NB4 (cell line): ENCODE results near the gene TNFRSF1B.

ENCODE experiments used
- POLR2A ChIP-seq: IDR thresholded peaks from 2 replicates; pipeline ENCODE4 v1.6.1; 2011; ENCODE audit warnings: mild to moderate bottlenecking; ENCODE audit not compliant: insufficient read length; ENCODE audit errors: extremely low read depth
- TF ChIP-seq, protein P1 (sequence below): IDR thresholded peaks from one replicate; pipeline ENCODE4 v1.5.1; 2012; ENCODE audit warnings: low read depth, low read length
- TF ChIP-seq, protein P2 (sequence below): IDR thresholded peaks from 2 replicates; pipeline ENCODE4 v1.6.1; 2011; ENCODE audit warnings: low read depth, low read length

DNA sequence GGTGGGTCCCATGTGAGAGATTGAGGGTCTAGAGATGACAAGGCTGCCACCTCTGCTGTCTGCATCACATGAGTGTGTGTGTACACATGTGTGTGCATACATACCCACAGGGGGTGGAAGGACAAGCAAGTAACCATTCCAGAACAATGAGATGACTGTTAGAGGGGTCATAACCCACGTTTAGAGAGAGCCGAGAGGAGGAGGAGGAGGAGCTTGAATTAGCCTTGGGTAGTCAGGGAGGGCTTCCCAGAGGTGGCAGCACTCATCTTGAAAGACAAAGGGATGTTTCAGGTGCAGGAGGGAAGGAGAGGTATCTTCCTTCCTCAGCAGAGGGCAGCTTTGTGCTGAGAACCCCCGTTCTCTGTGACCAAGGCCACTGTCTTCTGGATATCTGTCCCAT is 21.3 kb downstream of the TNFRSF1B start:
- TF ChIP-seq, protein P1, sequence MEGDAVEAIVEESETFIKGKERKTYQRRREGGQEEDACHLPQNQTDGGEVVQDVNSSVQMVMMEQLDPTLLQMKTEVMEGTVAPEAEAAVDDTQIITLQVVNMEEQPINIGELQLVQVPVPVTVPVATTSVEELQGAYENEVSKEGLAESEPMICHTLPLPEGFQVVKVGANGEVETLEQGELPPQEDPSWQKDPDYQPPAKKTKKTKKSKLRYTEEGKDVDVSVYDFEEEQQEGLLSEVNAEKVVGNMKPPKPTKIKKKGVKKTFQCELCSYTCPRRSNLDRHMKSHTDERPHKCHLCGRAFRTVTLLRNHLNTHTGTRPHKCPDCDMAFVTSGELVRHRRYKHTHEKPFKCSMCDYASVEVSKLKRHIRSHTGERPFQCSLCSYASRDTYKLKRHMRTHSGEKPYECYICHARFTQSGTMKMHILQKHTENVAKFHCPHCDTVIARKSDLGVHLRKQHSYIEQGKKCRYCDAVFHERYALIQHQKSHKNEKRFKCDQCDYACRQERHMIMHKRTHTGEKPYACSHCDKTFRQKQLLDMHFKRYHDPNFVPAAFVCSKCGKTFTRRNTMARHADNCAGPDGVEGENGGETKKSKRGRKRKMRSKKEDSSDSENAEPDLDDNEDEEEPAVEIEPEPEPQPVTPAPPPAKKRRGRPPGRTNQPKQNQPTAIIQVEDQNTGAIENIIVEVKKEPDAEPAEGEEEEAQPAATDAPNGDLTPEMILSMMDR, result no peak
- TF ChIP-seq, protein P2, sequence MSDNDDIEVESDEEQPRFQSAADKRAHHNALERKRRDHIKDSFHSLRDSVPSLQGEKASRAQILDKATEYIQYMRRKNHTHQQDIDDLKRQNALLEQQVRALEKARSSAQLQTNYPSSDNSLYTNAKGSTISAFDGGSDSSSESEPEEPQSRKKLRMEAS, result no peak
- no peak for TF ChIP-seq POLR2A
